Ascending aorta (tissue), 2 donors: Measurements from ENCODE around the gene RPAP2. TPM values are rescaled to one million over a fixed set of nuclear protein-coding genes. Genes with fewer than 3 reads are reported as not detected.
"Not testable (repeated sequence)": the region's sequence is repeated elsewhere in the genome, so short reads cannot be mapped to it uniquely, and the experiment has no call there.

Experiments used
- DNase-seq, 2 donors: peaks; one replicate each; pipeline ENCODE4 v3.0.0-alpha.2; 2019; ENCODE audit warnings: low spot score in 2 of 2
- H3K27ac ChIP-seq, 2 donors: fragments of 200-600 bp; sonication (generic); one replicate each; pipeline ENCODE4 v1.5.1; 2016 to 2017; ENCODE audit warnings: mild to moderate bottlenecking in 1 of 2
- H3K27me3 ChIP-seq: fragments of 200-600 bp; sonication (generic); one replicate; pipeline ENCODE4 v1.5.1; 2017
- H3K36me3 ChIP-seq, 2 donors: fragments of 200-600 bp; sonication (generic); one replicate each; pipeline ENCODE4 v1.5.1; 2016
- H3K4me1 ChIP-seq, 2 donors: fragments of 200-600 bp; sonication (generic); one replicate each; pipeline ENCODE4 v1.5.1; 2016 to 2017; ENCODE audit warnings: mild to moderate bottlenecking in 1 of 2
- H3K4me3 ChIP-seq, 2 donors: fragments of 200-600 bp; sonication (generic); one replicate each; pipeline ENCODE4 v1.5.1; 2016 to 2017; ENCODE audit warnings: mild to moderate bottlenecking in 1 of 2
- H3K9me3 ChIP-seq, 2 donors: fragments of 200-600 bp; sonication (generic); one replicate each; pipeline ENCODE4 v1.5.1; 2016
- intact Hi-C: fragments of 100-400 bp; cut with DNase I; formaldehyde crosslinking; loops from one replicate; pipeline ENCODE4 v1.15.1; 2023
- total RNA-seq: library from RNA; depleted of rRNA; stranded (reverse); fragments of >200 nt; gene quantifications from one replicate; pipeline ENCODE4 v1.1.0, GENCODE V29; 2016
- TF ChIP-seq, protein P1 (sequence below), 3 experiments: fragments of 200-600 bp in 2 of 3; fragments of 450-650 bp in 1 of 3; sonication (generic) in 2 of 3; IDR thresholded peaks; one replicate each; pipeline ENCODE4 v1.5.1; 2016 to 2019; ENCODE audit warnings: antibody characterized with exemption in 3 of 3, mild to moderate bottlenecking in 1 of 3, moderate library complexity in 1 of 3

RPAP2 gene
- total RNA-seq, 1 donor from 2014 or later = 1.5 TPM

DNA sequence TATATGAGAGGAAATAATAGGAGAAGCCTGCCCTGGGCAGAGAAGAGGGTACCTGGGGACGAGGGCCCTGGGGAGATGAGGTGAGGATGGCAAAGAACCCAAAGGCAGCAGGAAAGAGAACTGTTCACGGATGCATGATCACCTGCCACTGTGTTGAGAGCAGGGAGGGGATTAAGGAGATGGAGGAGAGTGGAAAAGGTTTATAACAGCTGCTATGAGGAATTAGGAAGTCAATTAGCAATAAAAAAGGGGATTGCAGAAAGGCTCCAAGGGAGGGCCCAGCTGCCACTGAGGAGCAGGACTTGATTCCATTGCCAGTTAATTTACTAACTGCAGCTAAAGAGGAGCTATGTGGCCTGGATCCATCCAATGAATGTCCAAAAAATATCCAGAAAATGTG, 126.8 kb downstream of the RPAP2 start:
- TF ChIP-seq, protein P1, sequence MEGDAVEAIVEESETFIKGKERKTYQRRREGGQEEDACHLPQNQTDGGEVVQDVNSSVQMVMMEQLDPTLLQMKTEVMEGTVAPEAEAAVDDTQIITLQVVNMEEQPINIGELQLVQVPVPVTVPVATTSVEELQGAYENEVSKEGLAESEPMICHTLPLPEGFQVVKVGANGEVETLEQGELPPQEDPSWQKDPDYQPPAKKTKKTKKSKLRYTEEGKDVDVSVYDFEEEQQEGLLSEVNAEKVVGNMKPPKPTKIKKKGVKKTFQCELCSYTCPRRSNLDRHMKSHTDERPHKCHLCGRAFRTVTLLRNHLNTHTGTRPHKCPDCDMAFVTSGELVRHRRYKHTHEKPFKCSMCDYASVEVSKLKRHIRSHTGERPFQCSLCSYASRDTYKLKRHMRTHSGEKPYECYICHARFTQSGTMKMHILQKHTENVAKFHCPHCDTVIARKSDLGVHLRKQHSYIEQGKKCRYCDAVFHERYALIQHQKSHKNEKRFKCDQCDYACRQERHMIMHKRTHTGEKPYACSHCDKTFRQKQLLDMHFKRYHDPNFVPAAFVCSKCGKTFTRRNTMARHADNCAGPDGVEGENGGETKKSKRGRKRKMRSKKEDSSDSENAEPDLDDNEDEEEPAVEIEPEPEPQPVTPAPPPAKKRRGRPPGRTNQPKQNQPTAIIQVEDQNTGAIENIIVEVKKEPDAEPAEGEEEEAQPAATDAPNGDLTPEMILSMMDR (IDR thresholded peaks at IDR 0.05) = no peak
- no peaks in the 10 kb centered on the region for H3K27me3 ChIP-seq
- H3K4me1 ChIP-seq = no peaks in the 10 kb centered on the region
- intact Hi-C loops = no loop called here
- no peak overlapping the region for H3K27ac ChIP-seq
- H3K4me3 ChIP-seq = no peak overlapping the region
- no peaks in the 10 kb centered on the region for H3K9me3 ChIP-seq
- no peaks in the 10 kb centered on the region for H3K36me3 ChIP-seq
- no peak for DNase-seq

DNA sequence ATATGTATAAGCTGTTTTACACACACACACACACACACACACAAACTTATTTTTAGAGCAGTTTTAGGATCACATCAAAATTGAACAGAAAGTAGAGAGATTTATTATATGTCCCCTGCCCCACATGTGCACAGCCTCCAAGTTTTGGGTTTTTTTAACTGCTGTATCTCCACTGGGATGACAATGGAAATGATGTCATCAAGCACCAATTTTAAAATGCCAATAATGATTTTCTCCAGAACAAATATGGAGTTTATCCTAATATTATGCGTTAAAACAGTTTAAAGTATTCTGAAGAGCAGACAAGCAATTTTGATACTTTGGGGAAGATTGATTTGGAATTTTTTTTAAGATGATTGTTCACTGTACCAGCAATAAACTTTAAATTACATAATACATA, 131.2 kb downstream of the RPAP2 start:
- no peaks in the 10 kb centered on the region for H3K4me1 ChIP-seq
- H3K9me3 ChIP-seq = no peaks in the 10 kb centered on the region
- no peaks in the 10 kb centered on the region for H3K36me3 ChIP-seq
- no peak overlapping the region for H3K4me3 ChIP-seq
- H3K27me3 ChIP-seq = no peaks in the 10 kb centered on the region
- TF ChIP-seq, protein P1 (IDR thresholded peaks at IDR 0.05) = no peak
- intact Hi-C loops = no loop called here
- no peak for DNase-seq
- H3K27ac ChIP-seq = no peak overlapping the region

DNA sequence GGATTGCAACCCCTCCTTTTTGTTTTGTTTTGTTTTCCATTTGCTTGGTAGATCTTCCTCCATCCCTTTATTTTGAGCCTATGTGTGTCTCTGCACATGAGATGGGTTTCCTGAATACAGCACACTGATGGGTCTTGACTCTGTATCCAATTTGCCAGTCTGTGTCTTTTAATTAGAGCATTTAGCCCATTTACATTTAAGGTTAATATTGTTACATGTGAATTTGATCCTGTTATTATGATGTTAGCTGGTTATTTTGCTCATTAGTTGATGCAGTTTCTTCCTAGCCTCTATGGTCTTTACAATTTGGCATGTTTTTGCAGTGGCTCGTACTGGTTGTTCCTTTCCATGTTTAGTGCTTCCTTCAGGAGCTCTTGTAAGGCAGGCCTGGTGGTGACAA, 135.7 kb downstream of the RPAP2 start:
- H3K4me1 ChIP-seq, intact Hi-C loops, DNase-seq, H3K4me3 ChIP-seq, H3K36me3 ChIP-seq, H3K27ac ChIP-seq, H3K27me3 ChIP-seq, H3K9me3 ChIP-seq: not testable (repeated sequence)

DNA sequence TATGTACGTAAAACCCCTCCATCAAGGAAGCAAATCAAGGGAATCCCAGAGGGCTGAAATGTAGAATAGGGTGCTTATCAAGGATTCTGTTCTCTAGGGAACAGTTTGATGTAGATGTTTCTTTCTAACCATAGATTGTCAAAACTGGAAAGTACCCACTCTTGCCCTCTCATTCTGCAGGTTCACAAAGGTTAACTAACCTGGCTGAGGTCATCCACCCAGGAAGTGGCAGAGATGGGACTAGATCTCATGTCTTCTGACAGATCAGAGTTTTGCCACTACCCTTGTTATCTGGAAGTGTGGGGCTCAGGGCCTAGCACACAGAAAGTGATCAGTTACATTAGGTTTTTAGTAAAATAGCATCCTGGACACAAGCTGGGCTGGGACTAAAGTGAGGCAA, 140.4 kb downstream of the RPAP2 start:
- H3K27me3 ChIP-seq = no peaks in the 10 kb centered on the region
- no peak for DNase-seq
- H3K36me3 ChIP-seq = no peaks in the 10 kb centered on the region
- peaks cover 0 to 4% of the 10 kb centered on the region in 2 donors for H3K9me3 ChIP-seq
- TF ChIP-seq, protein P1 (IDR thresholded peaks at IDR 0.05) = no peak
- intact Hi-C loops = no loop called here
- no peaks in the 10 kb centered on the region for H3K4me1 ChIP-seq
- no peak overlapping the region for H3K27ac ChIP-seq
- no peak overlapping the region for H3K4me3 ChIP-seq

DNA sequence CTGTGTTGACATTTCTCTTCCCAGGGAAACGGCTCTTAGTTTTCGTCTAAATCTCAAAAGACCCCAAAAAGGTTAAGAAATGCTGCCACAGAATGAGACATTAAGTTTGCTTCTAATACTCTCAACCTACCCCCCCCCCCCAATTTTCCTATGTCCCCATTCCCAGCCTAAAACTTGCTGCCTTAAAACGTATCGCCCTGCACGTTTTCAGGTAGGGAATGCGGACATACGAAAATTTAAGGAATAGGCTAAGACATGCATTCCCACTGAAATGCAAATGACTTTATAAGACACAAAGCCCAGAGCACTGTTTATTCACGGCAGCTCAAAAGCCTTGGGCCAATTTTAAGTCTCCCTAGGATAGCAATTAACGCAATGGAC, 142.4 kb downstream of the RPAP2 start:
- no peak overlapping the region for H3K27ac ChIP-seq
- H3K27me3 ChIP-seq = no peaks in the 10 kb centered on the region
- no peaks in the 10 kb centered on the region for H3K36me3 ChIP-seq
- H3K4me1 ChIP-seq = no peaks in the 10 kb centered on the region
- peaks cover 0 to 2% of the 10 kb centered on the region in 2 donors for H3K9me3 ChIP-seq
- intact Hi-C loops = no loop called here
- DNase-seq = no peak
- H3K4me3 ChIP-seq = no peak overlapping the region
- TF ChIP-seq, protein P1 (IDR thresholded peaks at IDR 0.05) = no peak

DNA sequence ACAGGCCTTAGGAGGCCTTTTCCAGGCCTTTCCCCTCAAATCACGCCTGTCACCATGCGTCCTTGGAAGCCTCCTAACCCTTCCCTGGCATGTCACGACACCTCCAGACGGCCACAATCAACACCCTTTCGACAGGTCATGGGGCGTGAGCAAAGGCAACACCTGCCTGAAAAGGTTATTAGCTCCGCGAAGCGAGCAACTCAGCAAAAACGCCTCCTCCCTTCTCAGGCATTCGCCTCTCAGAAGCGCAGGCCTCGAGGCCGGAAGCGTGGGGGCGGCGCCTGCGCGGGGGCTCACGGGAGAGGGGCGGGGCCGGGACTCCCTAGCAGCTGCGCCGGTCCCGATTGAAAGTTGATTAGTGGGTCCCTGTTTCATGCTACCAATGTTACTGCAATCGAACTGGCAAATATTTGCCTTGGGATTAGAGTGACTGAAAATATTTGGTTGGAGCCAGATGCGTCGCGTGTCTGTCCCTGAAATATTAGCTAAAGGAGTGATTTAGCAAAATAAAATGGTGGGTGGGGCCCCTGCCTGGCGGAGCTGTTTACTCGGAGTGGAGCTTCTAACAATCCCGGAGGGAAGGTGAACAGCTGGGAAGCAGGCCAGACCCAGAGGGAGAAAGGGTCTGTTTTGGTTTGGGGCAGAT, 143.0 kb downstream of the RPAP2 start:
- intact Hi-C loops = no loop called here
- H3K27me3 ChIP-seq = no peaks in the 10 kb centered on the region
- no peaks in the 10 kb centered on the region for H3K9me3 ChIP-seq
- H3K4me3 ChIP-seq = no peak overlapping the region
- TF ChIP-seq, protein P1 (IDR thresholded peaks at IDR 0.05) = no peak
- DNase-seq = no peak
- H3K4me1 ChIP-seq = no peaks in the 10 kb centered on the region
- H3K36me3 ChIP-seq = no peaks in the 10 kb centered on the region
- no peak overlapping the region for H3K27ac ChIP-seq
